GM12873 (cell line): Measurements from ENCODE around the gene RNU5D-1.

Experiments used
- TF ChIP-seq, protein P1 (sequence below): IDR thresholded peaks from 2 replicates; pipeline ENCODE4 v1.5.1; 2012; ENCODE audit warnings: low read depth, mild to moderate bottlenecking, moderate library complexity, low read length, control low read depth; ENCODE audit not compliant: insufficient read depth; ENCODE audit errors: missing control alignments

The RNU5D-1 gene

DNA sequence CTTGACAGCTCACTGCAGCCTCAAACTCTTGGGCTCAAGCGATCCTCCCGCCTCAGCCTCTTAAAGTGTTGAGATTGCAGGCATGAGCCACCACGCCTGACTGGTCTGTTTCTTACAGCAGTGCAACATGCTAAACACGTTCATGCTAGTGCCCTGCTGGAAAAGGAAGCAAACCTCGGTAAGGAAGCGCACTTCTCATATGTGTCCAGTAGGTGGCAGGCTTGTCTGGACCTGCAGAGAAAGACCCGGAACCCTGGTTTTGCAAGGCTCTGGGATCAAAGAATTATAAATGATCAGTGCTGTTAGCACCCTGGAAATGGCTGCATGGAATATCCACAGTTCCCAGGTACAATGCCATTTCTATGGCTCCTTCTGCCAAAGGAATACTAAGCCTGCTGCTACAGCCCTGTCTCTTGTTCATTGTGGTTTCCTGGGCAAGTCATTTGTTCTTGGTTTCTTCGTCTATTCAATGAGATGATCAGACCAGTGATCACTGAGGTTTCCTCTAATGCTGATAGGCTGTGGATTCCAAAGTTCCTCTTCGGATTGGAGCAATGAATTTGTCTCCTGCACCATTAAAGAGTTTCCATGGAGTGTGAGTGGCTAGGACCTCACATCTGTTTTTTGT lies 15.9 kb downstream of the RNU5D-1 start:
- TF ChIP-seq, protein P1, sequence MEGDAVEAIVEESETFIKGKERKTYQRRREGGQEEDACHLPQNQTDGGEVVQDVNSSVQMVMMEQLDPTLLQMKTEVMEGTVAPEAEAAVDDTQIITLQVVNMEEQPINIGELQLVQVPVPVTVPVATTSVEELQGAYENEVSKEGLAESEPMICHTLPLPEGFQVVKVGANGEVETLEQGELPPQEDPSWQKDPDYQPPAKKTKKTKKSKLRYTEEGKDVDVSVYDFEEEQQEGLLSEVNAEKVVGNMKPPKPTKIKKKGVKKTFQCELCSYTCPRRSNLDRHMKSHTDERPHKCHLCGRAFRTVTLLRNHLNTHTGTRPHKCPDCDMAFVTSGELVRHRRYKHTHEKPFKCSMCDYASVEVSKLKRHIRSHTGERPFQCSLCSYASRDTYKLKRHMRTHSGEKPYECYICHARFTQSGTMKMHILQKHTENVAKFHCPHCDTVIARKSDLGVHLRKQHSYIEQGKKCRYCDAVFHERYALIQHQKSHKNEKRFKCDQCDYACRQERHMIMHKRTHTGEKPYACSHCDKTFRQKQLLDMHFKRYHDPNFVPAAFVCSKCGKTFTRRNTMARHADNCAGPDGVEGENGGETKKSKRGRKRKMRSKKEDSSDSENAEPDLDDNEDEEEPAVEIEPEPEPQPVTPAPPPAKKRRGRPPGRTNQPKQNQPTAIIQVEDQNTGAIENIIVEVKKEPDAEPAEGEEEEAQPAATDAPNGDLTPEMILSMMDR, result peak; percentile 96

DNA sequence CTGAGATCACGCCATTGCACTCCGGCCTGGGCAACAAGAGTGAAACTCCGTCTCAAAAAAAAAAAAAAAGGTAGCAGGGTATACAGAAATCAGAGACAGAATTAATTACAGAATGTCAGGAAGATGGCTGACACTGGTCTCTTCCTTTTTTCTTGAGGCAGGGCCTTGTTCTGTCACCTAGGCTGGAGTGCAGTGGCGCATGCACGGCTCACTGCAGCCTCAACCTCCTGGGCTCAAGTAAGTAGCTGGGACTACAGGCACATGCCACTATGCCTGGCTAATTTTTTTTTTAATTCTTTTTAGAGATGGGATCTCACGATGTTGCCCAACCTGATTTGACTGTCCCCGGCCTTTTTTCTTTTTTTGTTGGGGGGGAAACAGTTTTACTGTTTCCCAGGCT lies 16.4 kb downstream of the RNU5D-1 start:
- TF ChIP-seq, protein P1, result no peak

DNA sequence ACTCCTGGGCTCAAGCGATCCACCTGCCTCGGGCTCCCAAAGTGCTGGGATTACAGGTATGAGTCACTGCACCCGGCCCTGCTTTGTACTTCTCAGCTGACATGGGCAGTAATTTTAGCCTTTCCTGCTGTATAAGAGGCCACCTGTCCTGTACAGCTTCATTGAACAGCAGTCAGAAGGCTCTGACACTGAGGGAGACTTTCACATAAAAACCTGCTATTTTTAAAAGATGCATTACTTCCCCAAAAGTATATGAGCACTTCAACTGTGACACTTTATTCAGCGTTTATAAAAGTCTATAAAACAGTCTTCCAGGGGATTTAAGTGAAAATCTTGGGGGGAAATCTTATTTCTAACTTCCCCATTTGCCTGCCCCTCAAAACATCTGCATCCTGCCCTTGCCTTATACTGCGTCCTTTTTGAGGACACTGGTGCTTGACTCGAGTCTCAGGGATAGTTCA lies 17.6 kb downstream of the RNU5D-1 start:
- TF ChIP-seq, protein P1, result no peak

DNA sequence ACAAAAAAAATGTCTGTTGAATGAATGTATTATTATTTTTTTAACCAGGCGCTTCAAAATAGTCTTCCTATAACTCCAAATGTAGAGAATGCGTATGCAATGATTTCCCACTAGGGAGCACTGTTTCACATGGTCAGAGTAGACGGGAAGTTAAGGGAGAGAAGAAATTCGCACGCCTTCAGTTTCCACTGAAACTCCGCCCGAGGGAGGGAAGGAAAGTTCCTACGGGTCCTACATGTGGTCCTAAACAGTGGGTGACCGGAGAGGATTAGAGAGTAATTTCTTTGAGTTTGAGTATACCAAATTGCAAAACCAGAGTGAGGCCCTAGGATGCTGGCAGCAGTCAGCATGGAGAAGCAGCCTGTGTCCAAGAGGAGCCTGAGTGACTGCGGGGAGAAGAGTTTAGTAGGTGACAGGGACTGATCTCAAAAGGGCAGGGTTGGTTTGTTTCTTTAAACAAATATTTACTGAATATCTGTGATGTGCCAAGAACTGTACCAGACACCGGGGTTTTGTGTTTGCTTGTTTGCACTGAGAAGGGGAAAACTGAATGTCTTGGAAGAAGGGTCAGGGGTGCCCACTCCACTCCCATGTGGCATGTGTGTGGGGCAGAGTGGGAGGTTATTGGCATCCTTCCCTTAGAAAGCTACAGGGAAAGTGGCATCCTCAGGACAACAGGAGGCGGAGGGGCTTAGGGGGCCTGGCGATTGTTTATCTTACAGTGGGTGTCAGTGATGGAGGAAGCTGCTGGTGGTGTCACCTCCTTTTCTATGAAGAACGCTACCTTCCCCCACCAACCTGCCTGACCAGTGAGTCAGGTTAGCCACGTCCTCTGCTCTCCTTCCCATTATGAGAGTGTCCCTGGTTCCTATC lies 22.8 kb downstream of the RNU5D-1 start:
- TF ChIP-seq, protein P1, result peak; percentile 65

DNA sequence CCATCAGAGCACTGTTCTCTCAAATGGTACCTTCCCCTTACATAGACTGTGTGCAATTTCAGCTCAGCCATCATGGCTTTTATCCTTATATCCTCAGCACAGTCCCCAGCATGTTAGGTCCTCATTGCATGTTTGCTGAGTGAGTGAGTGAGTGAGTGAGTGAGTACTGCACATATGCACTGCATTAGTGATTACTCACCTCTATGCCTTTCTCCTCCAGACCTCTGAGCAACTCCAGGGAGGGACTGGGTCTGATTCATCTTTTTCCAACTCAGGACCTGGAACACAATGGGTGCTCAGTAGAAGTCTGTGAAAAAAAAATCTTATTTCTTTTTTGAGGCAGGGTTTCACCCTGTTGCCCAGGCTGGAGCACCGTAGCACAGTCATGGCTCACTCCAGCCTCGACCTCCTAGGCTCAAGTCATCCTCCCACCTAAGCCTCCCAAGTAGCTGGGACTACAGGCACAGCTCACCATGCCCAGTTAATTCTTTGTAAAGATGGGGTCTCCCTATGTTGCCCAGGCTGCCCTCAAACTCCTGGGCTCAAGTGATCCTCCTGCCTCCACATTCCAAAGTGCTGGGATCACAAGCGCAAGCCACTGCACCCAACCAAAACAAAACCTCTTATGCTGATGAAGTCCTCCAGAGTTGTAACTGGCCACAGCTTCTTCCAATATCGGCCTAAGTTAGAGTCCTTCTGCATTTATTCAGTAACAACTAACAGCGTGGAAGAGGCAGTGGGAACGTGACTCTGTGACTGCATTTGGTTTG lies 23.7 kb downstream of the RNU5D-1 start:
- TF ChIP-seq, protein P1, result no peak

DNA sequence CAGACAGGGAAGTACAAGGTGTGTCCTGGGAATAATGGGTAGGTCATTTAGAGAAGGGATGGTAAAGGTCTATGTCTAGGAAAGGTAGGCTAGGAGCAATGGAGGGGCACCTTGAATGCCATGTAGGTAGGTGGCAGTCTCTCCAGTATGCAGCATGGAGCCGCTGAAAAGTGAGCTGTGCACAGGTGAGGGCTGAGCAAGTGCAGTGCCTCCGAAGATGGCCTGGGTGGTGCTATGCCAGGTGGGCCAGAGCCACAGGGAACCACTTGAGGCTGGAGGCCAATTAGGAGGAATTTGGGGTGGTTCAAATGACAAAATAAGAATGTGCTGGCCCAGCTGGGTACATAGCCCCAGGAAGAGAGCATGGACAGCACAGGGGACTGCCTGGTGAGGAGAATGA lies 25.0 kb downstream of the RNU5D-1 start:
- TF ChIP-seq, protein P1, result no peak

DNA sequence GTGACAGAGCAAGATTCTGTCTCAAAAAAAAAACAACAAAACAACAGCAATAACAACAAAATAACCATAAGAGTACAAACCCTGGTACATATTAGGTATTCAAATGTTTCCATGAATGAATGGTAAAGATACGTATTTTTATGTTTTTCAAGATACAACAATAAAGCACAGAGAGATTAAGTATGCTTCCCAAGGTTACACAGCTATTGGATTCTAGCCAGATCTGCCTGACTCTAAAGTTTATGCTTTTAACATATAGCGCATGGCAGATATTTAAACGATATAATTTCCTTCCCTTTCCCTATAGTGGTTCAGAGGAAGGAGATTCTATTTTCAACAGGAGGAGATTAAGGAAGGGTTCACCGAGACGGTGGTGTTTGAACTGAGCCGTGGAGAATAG lies 25.5 kb downstream of the RNU5D-1 start:
- TF ChIP-seq, protein P1, result no peak
